Kidney (tissue), 14 donors: Measurements from ENCODE around the gene BOD1L1. TPM values are rescaled to one million over a fixed set of nuclear protein-coding genes. Genes with fewer than 3 reads are reported as not detected.

ENCODE experiments used
- DNase-seq, 5 donors: peaks; one replicate each; pipeline ENCODE4 v3.0.0-alpha.2; 2013 to 2020
- FAIRE-seq: peaks from 2 replicates; lab custom pipeline; 2012; peaks lifted over from hg19 to GRCh38; lab: Jason Lieb, UNC
- H3K27ac ChIP-seq, 2 donors: one replicate each; pipeline ENCODE4 v1.7.0; 2013; ENCODE audit warnings: low read depth in 2 of 2, low read length in 2 of 2, inconsistent platforms in 1 of 2
- H3K27me3 ChIP-seq: one replicate; pipeline ENCODE4 v1.7.1; 2013; ENCODE audit warnings: low read length, inconsistent platforms; ENCODE audit not compliant: control insufficient read depth, insufficient read depth
- H3K36me3 ChIP-seq, 3 donors: one replicate each; pipeline versions ENCODE4 v1.7.0 to v1.7.1; 2013; ENCODE audit warnings: low read length in 3 of 3, control low read depth in 1 of 3, inconsistent platforms in 1 of 3; ENCODE audit not compliant: insufficient read depth in 3 of 3, control insufficient read depth in 2 of 3
- H3K4me1 ChIP-seq, 3 donors: one replicate each; pipeline versions ENCODE4 v1.7.0 to v1.7.1; 2013; ENCODE audit warnings: low read length in 3 of 3, inconsistent platforms in 1 of 3, low read depth in 1 of 3; ENCODE audit not compliant: control insufficient read depth in 2 of 3, insufficient read depth in 2 of 3
- H3K4me3 ChIP-seq, 3 donors: one replicate each; pipeline versions ENCODE4 v1.7.0 to v1.8.1; 2013; ENCODE audit warnings: low read length in 3 of 3, control low read depth in 1 of 3, inconsistent platforms in 1 of 3
- H3K9ac ChIP-seq, 3 donors: one replicate each; pipeline versions ENCODE4 v1.7.0 to v1.7.1; 2013; ENCODE audit warnings: low read length in 3 of 3, control low read depth in 1 of 3, inconsistent platforms in 1 of 3
- H3K9me3 ChIP-seq, 3 donors: one replicate each; pipeline versions ENCODE4 v1.7.0 to v1.7.1; 2013; ENCODE audit warnings: low read length in 3 of 3, control low read depth in 1 of 3, inconsistent platforms in 1 of 3; ENCODE audit not compliant: control insufficient read depth in 2 of 3, insufficient read depth in 1 of 3
- CTCF ChIP-seq: IDR thresholded peaks from 3 replicates; pipeline ENCODE4 v1.5.1; 2012; ENCODE audit warnings: mild to moderate bottlenecking, moderate library complexity, borderline replicate concordance; ENCODE audit not compliant: insufficient read depth; ENCODE audit errors: extremely low read depth
- intact Hi-C: fragments of 100-400 bp; cut with DNase I; formaldehyde crosslinking; loops from one replicate; pipeline ENCODE4 v1.11.1; 2022
- polyA plus RNA-seq: library from polyadenylated mRNA; stranded (reverse); fragments of 350-450 nt; fragmentation: Illumina TruSeq; extraction: RNeasy Lipid Tissue Mini Kit (QIAGEN cat#74804); gene quantifications from one replicate; pipeline ENCODE4 v1.2.3, GENCODE V29; 2014; ENCODE audit warnings: low read depth, low replicate concordance; ENCODE audit not compliant: insufficient read depth
- total RNA-seq: library from RNA; stranded (reverse); fragmentation: NEBNext Ultra II Directional; extraction: Animal tissue kit (Norgen Biotek cat#: 25700); gene quantifications from one replicate; pipeline ENCODE4 v1.2.1, GENCODE V29; 2021
- donor health status: control.
- donor health status: control.
- donor health status: control.
- donor health status: control.
- donor health status: control.
- donor health status: DM: yes; HTN: yes; CAD: no.
- donor health status: Normal renal cell carcinoma (clear cell type).

The BOD1L1 gene
- total and polyA plus RNA-seq, 2 donors from 2014 or later: 9.0 to 45.6 TPM

DNA sequence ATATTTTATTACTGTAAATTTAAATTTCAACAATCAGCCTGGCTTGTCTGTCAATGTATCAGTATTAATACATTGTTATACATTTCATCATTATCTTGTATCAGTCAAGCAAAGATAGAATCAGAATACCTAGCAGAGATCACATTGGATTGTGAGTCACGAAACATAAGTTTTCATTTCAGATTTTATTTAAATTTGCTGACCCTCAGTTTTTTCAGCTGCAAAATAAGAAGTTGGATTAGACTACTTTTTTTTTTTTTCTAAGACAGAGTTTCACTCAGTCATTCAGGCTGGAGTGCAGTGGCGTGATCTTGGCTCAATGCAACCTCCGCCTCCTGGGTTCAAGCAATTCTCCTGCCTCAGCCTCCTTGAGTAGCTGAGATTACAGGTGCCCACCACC lies 49.9 kb downstream of the BOD1L1 start:
- intact Hi-C loops: no loop called here
- no peaks in the 10 kb centered on the region for H3K27me3 ChIP-seq
- peaks cover 20 to 51% (median 38%) of the 10 kb centered on the region in 3 donors for H3K36me3 ChIP-seq
- DNase-seq (no peak), FAIRE-seq (no peak)
- H3K4me1 ChIP-seq: no peaks in the 10 kb centered on the region
- no peaks in the 10 kb centered on the region for H3K9me3 ChIP-seq
- H3K4me3 ChIP-seq: no peak overlapping the region
- H3K9ac ChIP-seq: no peak overlapping the region
- no peak for TF ChIP-seq CTCF
- H3K27ac ChIP-seq: no peak overlapping the region

- H3K9ac ChIP-seq: no peak overlapping the region
- H3K36me3 ChIP-seq: peaks cover 0 to 30% (median 27%) of the 10 kb centered on the region in 3 donors
- intact Hi-C loops: no loop called here
- H3K4me3 ChIP-seq: no peak overlapping the region
- no peak for FAIRE-seq
- no peaks in the 10 kb centered on the region for H3K9me3 ChIP-seq
- H3K27ac ChIP-seq: no peak overlapping the region
- no peak for DNase-seq
- H3K27me3 ChIP-seq: no peaks in the 10 kb centered on the region
- no peaks in the 10 kb centered on the region for H3K4me1 ChIP-seq
- no peak for TF ChIP-seq CTCF
Observed at GRCh38 chr4:13570916-13571315, 56.6 kb downstream of the BOD1L1 start.

DNA sequence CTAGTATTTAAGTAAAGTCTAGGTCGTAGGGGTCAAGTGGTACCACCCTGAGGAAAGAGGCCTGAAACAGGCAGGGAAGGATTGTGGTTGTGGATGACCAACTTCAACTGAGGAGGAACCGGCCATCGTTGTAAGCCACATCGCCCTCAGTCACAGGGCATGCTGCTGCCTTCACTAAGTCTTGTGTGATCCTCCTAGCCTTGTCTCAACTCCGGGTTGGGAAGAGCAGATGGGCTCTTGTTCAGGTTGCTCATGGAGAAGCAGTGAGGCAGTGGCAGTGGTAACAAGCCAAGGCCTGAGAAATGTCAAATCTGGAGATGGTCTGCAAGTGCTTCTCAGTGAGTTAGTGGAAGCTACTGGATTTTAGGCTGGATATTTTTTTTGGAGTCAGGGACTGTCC lies 60.4 kb downstream of the BOD1L1 start:
- Histone ChIP-seq H3K9me3 (no peaks in the 10 kb centered on the region), H3K36me3 (peaks cover 0 to 19% (median 17%) of the 10 kb centered on the region in 3 donors), H3K27ac (no peak overlapping the region), H3K27me3 (no peaks in the 10 kb centered on the region), H3K9ac (no peak overlapping the region), H3K4me1 (no peaks in the 10 kb centered on the region), H3K4me3 (no peak overlapping the region)
- no peak for FAIRE-seq
- DNase-seq: no peak
- intact Hi-C loops: no loop called here
- TF ChIP-seq CTCF: no peak

- TF ChIP-seq CTCF: no peak
- H3K4me3 ChIP-seq: no peak overlapping the region
- no peaks in the 10 kb centered on the region for H3K4me1 ChIP-seq
- DNase-seq (no peak), FAIRE-seq (no peak)
- no peak overlapping the region for H3K27ac ChIP-seq
- no peaks in the 10 kb centered on the region for H3K9me3 ChIP-seq
- H3K36me3 ChIP-seq: no peaks in the 10 kb centered on the region
- intact Hi-C loops: no loop called here
- no peak overlapping the region for H3K9ac ChIP-seq
- H3K27me3 ChIP-seq: no peaks in the 10 kb centered on the region
Observed at GRCh38 chr4:13562876-13563275, 64.6 kb downstream of the BOD1L1 start.
